K562 (cell line): ENCODE measurements around the gene PSMD8. TPM values are rescaled to one million over a fixed set of nuclear protein-coding genes. Genes with fewer than 3 reads are reported as not detected.

ENCODE experiments used
- CREB1 ChIP-seq, 2 experiments: sonication (generic) in 1 of 2; formaldehyde crosslinking in 1 of 2; IDR thresholded peaks; 2 replicates each; pipeline versions ENCODE4 v1.6.1 to v1.8.0; 2012 to 2022; ENCODE audit warnings: inconsistent platforms in 1 of 2, mild to moderate bottlenecking in 1 of 2, missing genetic modification reagents in 1 of 2, moderate library complexity in 1 of 2
- DPF2 ChIP-seq: fragments of 450-650 bp; IDR thresholded peaks from 2 replicates; pipeline ENCODE4 v1.6.1; 2016
- FUS ChIP-seq: fragments of 200-400 bp; formaldehyde crosslinking; optimal IDR thresholded peaks from 2 replicates; pipeline ENCODE3; 2017; ENCODE audit warnings: low read depth, low read length
- KDM1A ChIP-seq, 2 experiments: fragments of 450-650 bp; IDR thresholded peaks; 2 replicates each; pipeline ENCODE4 v1.6.1; 2016; ENCODE audit warnings: mild to moderate bottlenecking in 2 of 2
- LCOR ChIP-seq: sonication (generic); formaldehyde crosslinking; IDR thresholded peaks from 2 replicates; pipeline ENCODE4 v1.8.0; 2022; ENCODE audit warnings: mild to moderate bottlenecking, missing genetic modification reagents
- MYBL2 ChIP-seq, 2 experiments: fragments of 450-650 bp in 1 of 2; sonication (generic) in 1 of 2; formaldehyde crosslinking in 1 of 2; IDR thresholded peaks; 2 replicates each; pipeline versions ENCODE4 v1.6.1 to v1.8.1; 2017 to 2022; ENCODE audit warnings: borderline replicate concordance in 1 of 2, inconsistent platforms in 1 of 2, low read depth in 1 of 2, mild to moderate bottlenecking in 1 of 2, missing genetic modification reagents in 1 of 2, moderate library complexity in 1 of 2
- NUFIP1 ChIP-seq: fragments of 450-650 bp; IDR thresholded peaks from 2 replicates; pipeline ENCODE4 v1.6.1; 2018; ENCODE audit not compliant: partially characterized antibody
- POLR2G ChIP-seq: fragments of 200-400 bp; formaldehyde crosslinking; IDR thresholded peaks from 2 replicates; pipeline ENCODE4 v1.6.1; 2017; ENCODE audit warnings: low read depth, mild to moderate bottlenecking, antibody characterized with exemption, low read length, moderate library complexity
- SP2 ChIP-seq: IDR thresholded peaks from 2 replicates; pipeline ENCODE4 v1.6.1; 2011; ENCODE audit warnings: mild to moderate bottlenecking, low read depth, low read length, moderate library complexity; ENCODE audit not compliant: poor library complexity, severe bottlenecking; ENCODE audit errors: extremely low read depth
- ZC3H11A ChIP-seq: IDR thresholded peaks from 2 replicates; pipeline ENCODE4 v1.6.1; 2012; ENCODE audit warnings: low read depth, low read length, improper control_type of control experiment
- ZNF12 ChIP-seq: sonication (generic); formaldehyde crosslinking; IDR thresholded peaks from 2 replicates; pipeline ENCODE4 v1.4.0; 2020; ENCODE audit warnings: mild to moderate bottlenecking, missing genetic modification reagents
- ZNF766 ChIP-seq: fragments of 200-800 bp; sonication (Bioruptor generic); conservative IDR thresholded peaks from 2 replicates; pipeline ENCODE4 v1.6.1; 2016; ENCODE audit warnings: missing genetic modification characterization, missing compliant biosample characterization
- polyA plus RNA-seq, 8 experiments: library from polyadenylated mRNA; depleted of rRNA in 4 of 8; stranded (reverse) in 5 of 8; unstranded in 3 of 8; fragments of >200 nt; fragmentation: Nextera tagmentation in 2 of 8; fragmentation: Illumina TruSeq in 1 of 8; extraction: Ambion mirVana in 2 of 8; extraction: Trizol in 1 of 8; gene quantifications; 2 replicates each; pipeline versions ENCODE4 v1.2.1 to v1.2.3, GENCODE V29; 2011 to 2014; ENCODE audit warnings: inconsistent platforms in 1 of 8, missing spikeins in 1 of 8
- total RNA-seq, 7 experiments: library from RNA; depleted of rRNA in 6 of 7; stranded (reverse); fragments of >200 nt in 6 of 7; fragmentation: Illumina TruSeq in 2 of 7; extraction: Trizol in 2 of 7; gene quantifications; 2 replicates each; pipeline versions ENCODE4 v1.2.1 to v1.2.3, GENCODE V29; 2011 to 2021; ENCODE audit warnings: low replicate concordance in 1 of 7
- TF ChIP-seq, protein P1 (sequence below), 2 experiments: fragments of 450-650 bp in 1 of 2; sonication (generic) in 1 of 2; formaldehyde crosslinking in 1 of 2; IDR thresholded peaks; 2 replicates each; pipeline versions ENCODE4 v1.7.1 to v1.9.0; 2016 to 2022; ENCODE audit warnings: inconsistent platforms in 1 of 2, mild to moderate bottlenecking in 1 of 2, missing genetic modification reagents in 1 of 2
- TF ChIP-seq, protein P2 (sequence below): fragments of 450-650 bp; IDR thresholded peaks from 2 replicates; pipeline ENCODE4 v1.6.1; 2018; ENCODE audit not compliant: partially characterized antibody

The PSMD8 gene
- total and polyA plus RNA-seq, 9 of the 15 experiments (the other 6 are each of a cell fraction or from before 2014, with no cell fraction given) = 130 to 583 (median 315) TPM

DNA sequence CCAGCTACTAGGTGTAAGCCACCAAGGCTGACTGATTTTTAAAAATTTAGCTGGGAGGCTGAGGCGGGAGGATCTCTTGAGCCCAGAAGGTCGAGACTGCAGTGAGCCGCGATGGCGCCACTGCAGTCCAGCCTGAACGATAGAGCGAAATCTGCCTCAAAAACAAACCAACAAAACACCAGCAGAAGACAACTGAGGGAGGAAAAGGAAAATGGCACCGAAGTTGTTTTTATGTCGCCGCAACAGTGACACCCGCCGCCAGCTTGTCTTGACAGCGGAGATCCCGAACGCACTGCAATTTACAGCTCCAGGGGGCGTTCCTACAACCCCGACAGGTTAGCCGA is 28.2 kb downstream of the PSMD8 start (continued):
- TF ChIP-seq POLR2G = no peak
- TF ChIP-seq SP2 = no peak
- no peak; the same call in 1 of the 2 replicates for TF ChIP-seq CREB1 (IDR thresholded peaks at IDR 0.05)
- no peak; the same call in 1 of the 2 replicates for TF ChIP-seq CREB1 (CRISPR knock-in tag; IDR thresholded peaks at IDR 0.05)
- no peak for TF ChIP-seq KDM1A (IDR thresholded peaks at IDR 0.05)
- TF ChIP-seq DPF2 = 0 out of 2 replicates have a peak, but pooled peaks have one; percentile 45
- peak; percentile 44; the same call in 1 of the 2 replicates for TF ChIP-seq ZNF766 (CRISPR knock-in tag)
- no peak for TF ChIP-seq MYBL2 (IDR thresholded peaks at IDR 0.05; ENCODE audit: low read depth)
- no peak for TF ChIP-seq MYBL2 (CRISPR knock-in tag; IDR thresholded peaks at IDR 0.05; ENCODE audit: borderline replicate concordance)
- TF ChIP-seq, protein P1, sequence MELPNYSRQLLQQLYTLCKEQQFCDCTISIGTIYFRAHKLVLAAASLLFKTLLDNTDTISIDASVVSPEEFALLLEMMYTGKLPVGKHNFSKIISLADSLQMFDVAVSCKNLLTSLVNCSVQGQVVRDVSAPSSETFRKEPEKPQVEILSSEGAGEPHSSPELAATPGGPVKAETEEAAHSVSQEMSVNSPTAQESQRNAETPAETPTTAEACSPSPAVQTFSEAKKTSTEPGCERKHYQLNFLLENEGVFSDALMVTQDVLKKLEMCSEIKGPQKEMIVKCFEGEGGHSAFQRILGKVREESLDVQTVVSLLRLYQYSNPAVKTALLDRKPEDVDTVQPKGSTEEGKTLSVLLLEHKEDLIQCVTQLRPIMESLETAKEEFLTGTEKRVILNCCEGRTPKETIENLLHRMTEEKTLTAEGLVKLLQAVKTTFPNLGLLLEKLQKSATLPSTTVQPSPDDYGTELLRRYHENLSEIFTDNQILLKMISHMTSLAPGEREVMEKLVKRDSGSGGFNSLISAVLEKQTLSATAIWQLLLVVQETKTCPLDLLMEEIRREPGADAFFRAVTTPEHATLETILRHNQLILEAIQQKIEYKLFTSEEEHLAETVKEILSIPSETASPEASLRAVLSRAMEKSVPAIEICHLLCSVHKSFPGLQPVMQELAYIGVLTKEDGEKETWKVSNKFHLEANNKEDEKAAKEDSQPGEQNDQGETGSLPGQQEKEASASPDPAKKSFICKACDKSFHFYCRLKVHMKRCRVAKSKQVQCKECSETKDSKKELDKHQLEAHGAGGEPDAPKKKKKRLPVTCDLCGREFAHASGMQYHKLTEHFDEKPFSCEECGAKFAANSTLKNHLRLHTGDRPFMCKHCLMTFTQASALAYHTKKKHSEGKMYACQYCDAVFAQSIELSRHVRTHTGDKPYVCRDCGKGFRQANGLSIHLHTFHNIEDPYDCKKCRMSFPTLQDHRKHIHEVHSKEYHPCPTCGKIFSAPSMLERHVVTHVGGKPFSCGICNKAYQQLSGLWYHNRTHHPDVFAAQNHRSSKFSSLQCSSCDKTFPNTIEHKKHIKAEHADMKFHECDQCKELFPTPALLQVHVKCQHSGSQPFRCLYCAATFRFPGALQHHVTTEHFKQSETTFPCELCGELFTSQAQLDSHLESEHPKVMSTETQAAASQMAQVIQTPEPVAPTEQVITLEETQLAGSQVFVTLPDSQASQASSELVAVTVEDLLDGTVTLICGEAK (IDR thresholded peaks at IDR 0.05) = no peak
- TF ChIP-seq, protein P1 (CRISPR knock-in tag; IDR thresholded peaks at IDR 0.05) = no peak
- no peak for TF ChIP-seq LCOR (CRISPR knock-in tag)
- TF ChIP-seq ZNF12 (CRISPR knock-in tag) = no peak
- TF ChIP-seq ZC3H11A = no peak
- no peak for TF ChIP-seq NUFIP1
- TF ChIP-seq, protein P2, sequence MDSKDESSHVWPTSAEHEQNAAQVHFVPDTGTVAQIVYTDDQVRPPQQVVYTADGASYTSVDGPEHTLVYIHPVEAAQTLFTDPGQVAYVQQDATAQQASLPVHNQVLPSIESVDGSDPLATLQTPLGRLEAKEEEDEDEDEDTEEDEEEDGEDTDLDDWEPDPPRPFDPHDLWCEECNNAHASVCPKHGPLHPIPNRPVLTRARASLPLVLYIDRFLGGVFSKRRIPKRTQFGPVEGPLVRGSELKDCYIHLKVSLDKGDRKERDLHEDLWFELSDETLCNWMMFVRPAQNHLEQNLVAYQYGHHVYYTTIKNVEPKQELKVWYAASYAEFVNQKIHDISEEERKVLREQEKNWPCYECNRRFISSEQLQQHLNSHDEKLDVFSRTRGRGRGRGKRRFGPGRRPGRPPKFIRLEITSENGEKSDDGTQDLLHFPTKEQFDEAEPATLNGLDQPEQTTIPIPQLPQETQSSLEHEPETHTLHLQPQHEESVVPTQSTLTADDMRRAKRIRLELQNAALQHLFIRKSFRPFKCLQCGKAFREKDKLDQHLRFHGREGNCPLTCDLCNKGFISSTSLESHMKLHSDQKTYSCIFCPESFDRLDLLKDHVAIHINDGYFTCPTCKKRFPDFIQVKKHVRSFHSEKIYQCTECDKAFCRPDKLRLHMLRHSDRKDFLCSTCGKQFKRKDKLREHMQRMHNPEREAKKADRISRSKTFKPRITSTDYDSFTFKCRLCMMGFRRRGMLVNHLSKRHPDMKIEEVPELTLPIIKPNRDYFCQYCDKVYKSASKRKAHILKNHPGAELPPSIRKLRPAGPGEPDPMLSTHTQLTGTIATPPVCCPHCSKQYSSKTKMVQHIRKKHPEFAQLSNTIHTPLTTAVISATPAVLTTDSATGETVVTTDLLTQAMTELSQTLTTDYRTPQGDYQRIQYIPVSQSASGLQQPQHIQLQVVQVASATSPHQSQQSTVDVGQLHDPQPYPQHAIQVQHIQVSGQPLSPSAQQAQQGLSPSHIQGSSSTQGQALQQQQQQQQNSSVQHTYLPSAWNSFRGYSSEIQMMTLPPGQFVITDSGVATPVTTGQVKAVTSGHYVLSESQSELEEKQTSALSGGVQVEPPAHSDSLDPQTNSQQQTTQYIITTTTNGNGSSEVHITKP = peak; percentile 5
- TF ChIP-seq FUS = no peak
